GM23248 (cell line): ENCODE results near the gene GSDMA. TPM values are rescaled to one million over a fixed set of nuclear protein-coding genes. Genes with fewer than 3 reads are reported as not detected.

Experiments
- DNase-seq: peaks from one replicate; pipeline ENCODE4 v3.0.0-alpha.2; 2015
- H2AFZ ChIP-seq: fragments of 200-600 bp; sonication (generic); 2 replicates; pipeline ENCODE4 v1.6.1; 2016; ENCODE audit warnings: antibody characterized with exemption
- H3F3A ChIP-seq: fragments of 200-600 bp; sonication (generic); 2 replicates; pipeline ENCODE4 v1.6.1; 2016; ENCODE audit warnings: mild to moderate bottlenecking, antibody characterized with exemption, mixed run types; ENCODE audit not compliant: insufficient read depth
- H3K27ac ChIP-seq: fragments of 200-600 bp; sonication (generic); 2 replicates; pipeline ENCODE4 v1.5.1; 2016; ENCODE audit warnings: mild to moderate bottlenecking
- H3K27me3 ChIP-seq: fragments of 200-600 bp; sonication (generic); replicated peaks from 2 replicates; pipeline ENCODE4 v1.6.1; 2016; ENCODE audit warnings: mild to moderate bottlenecking; ENCODE audit not compliant: insufficient read depth
- H3K36me3 ChIP-seq: fragments of 200-600 bp; sonication (generic); 2 replicates; pipeline ENCODE4 v1.6.1; 2016; ENCODE audit warnings: low read depth, mild to moderate bottlenecking
- H3K4me1 ChIP-seq: fragments of 200-600 bp; sonication (generic); 2 replicates; pipeline ENCODE4 v1.6.1; 2016; ENCODE audit warnings: mild to moderate bottlenecking; ENCODE audit not compliant: insufficient read depth
- H3K4me2 ChIP-seq: fragments of 200-600 bp; sonication (generic); one replicate; pipeline ENCODE4 v1.6.1; 2016; ENCODE audit warnings: mild to moderate bottlenecking; ENCODE audit not compliant: unreplicated experiment
- H3K4me3 ChIP-seq: fragments of 200-600 bp; sonication (generic); 2 replicates; pipeline ENCODE4 v1.5.1; 2016; ENCODE audit warnings: mild to moderate bottlenecking
- H3K79me2 ChIP-seq: fragments of 200-600 bp; sonication (generic); 2 replicates; pipeline ENCODE4 v1.6.1; 2016; ENCODE audit warnings: mild to moderate bottlenecking; ENCODE audit not compliant: insufficient read depth
- H3K9ac ChIP-seq: fragments of 200-600 bp; sonication (generic); 2 replicates; pipeline ENCODE4 v1.6.1; 2016; ENCODE audit warnings: mild to moderate bottlenecking
- H3K9me2 ChIP-seq: fragments of 200-600 bp; sonication (generic); 2 replicates; pipeline ENCODE4 v1.6.1; 2016; ENCODE audit warnings: mixed run types, mild to moderate bottlenecking, moderate library complexity; ENCODE audit not compliant: insufficient read depth
- H3K9me3 ChIP-seq: fragments of 200-600 bp; sonication (generic); one replicate; pipeline ENCODE4 v1.6.1; 2017; ENCODE audit warnings: low read depth
- H4K20me1 ChIP-seq: fragments of 200-600 bp; sonication (generic); 2 replicates; pipeline ENCODE4 v1.6.0; 2016; ENCODE audit not compliant: insufficient read depth
- EZH2 ChIP-seq: fragments of 200-600 bp; sonication (generic); IDR thresholded peaks from 2 replicates; pipeline ENCODE4 v1.6.1; 2018; ENCODE audit warnings: antibody characterized with exemption, mild to moderate bottlenecking; ENCODE audit not compliant: insufficient read depth, poor library complexity, severe bottlenecking
- EZH2phosphoT487 ChIP-seq: fragments of 200-600 bp; sonication (generic); IDR thresholded peaks from 2 replicates; pipeline ENCODE4 v1.6.1; 2018; ENCODE audit warnings: antibody characterized with exemption, moderate library complexity, mild to moderate bottlenecking, low read depth; ENCODE audit not compliant: insufficient read depth
- WGBS, 2 experiments: methylation state at CpG; one replicate each; pipeline ENCODE4 v1.1.6; 2015 to 2017; ENCODE audit warnings: low lambda C conversion rate in 2 of 2, low coverage in 1 of 2; ENCODE audit errors: missing lambda C conversion rate in 2 of 2; 5-methylcytosine and 5-hydroxymethylcytosine counted together
- in situ Hi-C: fragments of 300-500 bp; cut with MboI; formaldehyde crosslinking; loops from 2 replicates; pipeline ENCODE4 v1.15.0; 2020
- polyA plus RNA-seq: library from polyadenylated mRNA; unstranded; fragments of >200 nt; fragmentation: Nextera tagmentation; extraction: Ambion mirVana; gene quantifications from 2 replicates; pipeline ENCODE4 v1.2.1, GENCODE V29; 2016
- total RNA-seq: library from RNA; depleted of rRNA; stranded (reverse); fragments of >200 nt; shearing (Covaris generic); gene quantifications from 2 replicates; pipeline ENCODE4 v1.2.3, GENCODE V29; 2014; rRNA removed

GSDMA gene
- total RNA-seq (not detected in 2 replicates), polyA plus RNA-seq (0.09 and 0.21 TPM in 2 replicates)

- Histone ChIP-seq H3K27me3 (no peaks in the 10 kb centered on the region), H3K4me1 (peaks cover 4% of the 10 kb centered on the region), H3K79me2 (no peaks in the 10 kb centered on the region), H3K36me3 (no peaks in the 10 kb centered on the region), H3K27ac (no peak within 1 kb of the TSS), H3K4me3 (no peak within 1 kb of the TSS), H3K9ac (no peak within 1 kb of the TSS), H3K9me2 (no peaks in the 10 kb centered on the region), H3K4me2 (no peak within 1 kb of the TSS), H3F3A (no peaks in the 10 kb centered on the region), H2AFZ (no peak within 1 kb of the TSS), H3K9me3 (no peaks in the 10 kb centered on the region), H4K20me1 (no peaks in the 10 kb centered on the region)
- TF ChIP-seq EZH2phosphoT487: no peak
- DNase-seq: no peak
- in situ Hi-C loops: no loop called here
- WGBS, 2 experiments: 32 to 43% methylated on average over 4 to 6 of the region's 6 CpGs
Measured at GRCh38 chr17:39962642-39963220, at the start of gene GSDMA. Gene GSDMA, plus strand, starts transcription at chr17:39963004. Its CDS starts 2,684 bp downstream, at chr17:39965688.

- H3K9me2 ChIP-seq: no peaks in the 10 kb centered on the region
- WGBS, 2 experiments: 94 to 96% methylated on average over 3 of the region's 3 CpGs
- H3K4me1 ChIP-seq: no peaks in the 10 kb centered on the region
- no peaks in the 10 kb centered on the region for H3K36me3 ChIP-seq
- in situ Hi-C loops: no loop called here
- H4K20me1 ChIP-seq: no peaks in the 10 kb centered on the region
- no peak overlapping the region for H3K9ac ChIP-seq
- H3K79me2 ChIP-seq: no peaks in the 10 kb centered on the region
- TF ChIP-seq EZH2 (no peak), EZH2phosphoT487 (no peak)
- H3K4me3 ChIP-seq: no peak overlapping the region
- no peaks in the 10 kb centered on the region for H3F3A ChIP-seq
- H3K27ac ChIP-seq: no peak overlapping the region
- no peaks in the 10 kb centered on the region for H3K27me3 ChIP-seq
- no peak for DNase-seq
- H3K9me3 ChIP-seq: no peaks in the 10 kb centered on the region
- H3K4me2 ChIP-seq: no peak overlapping the region
- H2AFZ ChIP-seq: no peak overlapping the region
Measured at GRCh38 chr17:39913989-39914388, 48.8 kb upstream of the GSDMA start.

DNA sequence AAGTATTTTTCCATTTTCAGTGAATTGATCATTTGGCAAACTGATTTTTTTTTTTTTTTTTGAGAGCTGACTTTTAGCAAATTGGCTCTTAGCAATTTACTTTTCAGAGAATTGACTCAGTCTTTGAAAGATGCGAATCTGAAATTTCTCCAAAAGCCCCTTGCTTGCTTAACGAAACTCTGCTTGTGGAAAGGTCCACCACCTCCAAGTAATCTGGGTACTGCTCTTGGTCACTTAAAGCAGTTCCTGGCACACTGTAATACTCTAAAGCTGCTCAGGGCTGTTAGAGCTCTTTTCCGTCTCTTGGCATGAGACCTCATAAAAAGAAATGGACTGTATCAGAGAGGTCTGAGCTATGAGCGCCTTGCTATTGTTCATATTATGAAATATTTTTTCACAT is 47.2 kb upstream of the GSDMA start:
- Histone ChIP-seq H4K20me1 (no peaks in the 10 kb centered on the region), H3K9me3 (no peaks in the 10 kb centered on the region), H3K9me2 (no peaks in the 10 kb centered on the region), H3K9ac (no peak overlapping the region), H3K27me3 (no peaks in the 10 kb centered on the region), H3F3A (no peaks in the 10 kb centered on the region), H3K36me3 (no peaks in the 10 kb centered on the region), H3K4me2 (no peak overlapping the region), H3K4me1 (no peaks in the 10 kb centered on the region), H3K79me2 (no peaks in the 10 kb centered on the region), H3K27ac (no peak overlapping the region), H2AFZ (no peak overlapping the region), H3K4me3 (no peak overlapping the region)
- TF ChIP-seq EZH2phosphoT487 (no peak), EZH2 (no peak)
- WGBS, 2 experiments: 98 to 99% methylated on average over 4 of the region's 4 CpGs
- in situ Hi-C loops: no loop called here
- DNase-seq: no peak

GRCh38 chr17:39916918-39917317 is 45.9 kb upstream of the GSDMA start:
- H3K9me2 ChIP-seq: no peaks in the 10 kb centered on the region
- H3K4me3 ChIP-seq: no peak overlapping the region
- no peaks in the 10 kb centered on the region for H3F3A ChIP-seq
- DNase-seq: no peak
- in situ Hi-C loops: no loop called here
- H3K27me3 ChIP-seq: no peaks in the 10 kb centered on the region
- no peak overlapping the region for H3K9ac ChIP-seq
- H3K79me2 ChIP-seq: no peaks in the 10 kb centered on the region
- H3K9me3 ChIP-seq: no peaks in the 10 kb centered on the region
- H4K20me1 ChIP-seq: no peaks in the 10 kb centered on the region
- no peak overlapping the region for H2AFZ ChIP-seq
- TF ChIP-seq EZH2: no peak
- no peak for TF ChIP-seq EZH2phosphoT487
- WGBS, 2 experiments: 89 to 92% methylated on average over 7 of the region's 7 CpGs
- H3K27ac ChIP-seq: no peak overlapping the region
- no peak overlapping the region for H3K4me2 ChIP-seq
- H3K4me1 ChIP-seq: no peaks in the 10 kb centered on the region
- peaks cover 6% of the 10 kb centered on the region for H3K36me3 ChIP-seq
